IMR-90 (cell line): ENCODE results near the gene XPR1. TPM values are rescaled to one million over a fixed set of nuclear protein-coding genes. Genes with fewer than 3 reads are reported as not detected.
A peak's percentile ranks its signal among the peaks of the same experiment; 100 is the strongest.

Experiments
- ATAC-seq: fragments of 200-7000 bp; cut with Tn5 transposase; 2 replicates; pipeline ENCODE4 v1.9.1; 2020; ENCODE audit warnings: low read depth, mild to moderate bottlenecking, moderate library complexity
- BruUV-seq: library from RNA; stranded (reverse); fragments of 400-500 nt; replicated peaks from 2 replicates; lab custom pipeline; 2021; lab: Mats Ljungman, UMichigan
- CTCF ChIA-PET: fragments of 300-600 bp; formaldehyde crosslinking; extraction: SDS; loops from one replicate; lab custom pipeline; 2021; ENCODE audit warnings: antibody characterized with exemption; lab: Yijun Ruan, JAX
- POLR2A ChIA-PET: fragments of 300-600 bp; sonication (Branson Sonifier 250); formaldehyde crosslinking; loops from one replicate; lab custom pipeline; 2022; ENCODE audit warnings: antibody characterized with exemption; ENCODE audit not compliant: unreplicated experiment; lab: Charles Lee
- DNase-seq: peaks from one replicate; pipeline ENCODE4 v3.0.0; 2013
- H2AFZ ChIP-seq: replicated peaks from 2 replicates; pipeline ENCODE3; 2013; ENCODE audit warnings: low read length, mild to moderate bottlenecking; ENCODE audit not compliant: poor library complexity
- H2AK5ac ChIP-seq: 2 replicates; pipeline ENCODE4 v1.6.1; 2013; ENCODE audit warnings: low read depth, low read length, inconsistent platforms
- H2AK9ac ChIP-seq: replicated peaks from 2 replicates; pipeline ENCODE3; 2013; ENCODE audit warnings: mild to moderate bottlenecking, low read depth, low read length, moderate library complexity; ENCODE audit not compliant: poor library complexity
- H2BK120ac ChIP-seq: 2 replicates; pipeline ENCODE4 v1.6.1; 2013; ENCODE audit warnings: low read depth, low read length, inconsistent platforms
- H2BK15ac ChIP-seq: 3 replicates; pipeline ENCODE4 v1.6.1; 2013; ENCODE audit warnings: low read depth, low read length, inconsistent platforms
- H2BK20ac ChIP-seq: 2 replicates; pipeline ENCODE4 v1.6.1; 2013; ENCODE audit warnings: low read depth, mild to moderate bottlenecking, inconsistent platforms, low read length, moderate library complexity
- H2BK5ac ChIP-seq: 2 replicates; pipeline ENCODE4 v1.6.1; 2013; ENCODE audit warnings: mild to moderate bottlenecking, low read depth, low read length, inconsistent platforms; ENCODE audit not compliant: poor library complexity, severe bottlenecking
- H3K14ac ChIP-seq: replicated peaks from 2 replicates; pipeline ENCODE4 v1.6.1; 2013; ENCODE audit warnings: low read depth, low read length, inconsistent platforms
- H3K18ac ChIP-seq: 2 replicates; pipeline ENCODE4 v1.6.1; 2013; ENCODE audit warnings: low read depth, low read length, control low read depth
- H3K23ac ChIP-seq: 2 replicates; pipeline ENCODE4 v1.6.1; 2013; ENCODE audit warnings: low read depth, low read length, inconsistent platforms
- H3K27ac ChIP-seq: 2 replicates; pipeline ENCODE4 v1.5.1; 2013; ENCODE audit warnings: mild to moderate bottlenecking, control low read depth, low read length; ENCODE audit not compliant: insufficient read depth
- H3K27me3 ChIP-seq: 2 replicates; pipeline ENCODE4 v1.6.1; 2013; ENCODE audit warnings: low read length; ENCODE audit not compliant: control insufficient read depth, insufficient read depth
- H3K36me3 ChIP-seq: 2 replicates; pipeline ENCODE4 v1.6.1; 2013; ENCODE audit warnings: low read length, mixed read lengths; ENCODE audit not compliant: control insufficient read depth, insufficient read depth
- H3K4ac ChIP-seq: 2 replicates; pipeline ENCODE4 v1.6.1; 2013; ENCODE audit warnings: low read depth, low read length, inconsistent platforms
- H3K4me1 ChIP-seq: 2 replicates; pipeline ENCODE4 v1.6.1; 2013; ENCODE audit warnings: low read length, mixed read lengths; ENCODE audit not compliant: control insufficient read depth, insufficient read depth
- H3K4me2 ChIP-seq: 2 replicates; pipeline ENCODE4 v1.6.1; 2013; ENCODE audit warnings: low read depth, mild to moderate bottlenecking, control low read depth, low read length, moderate library complexity
- H3K4me3 ChIP-seq: 2 replicates; pipeline ENCODE4 v1.5.1; 2013; ENCODE audit warnings: low read depth, mild to moderate bottlenecking, control low read depth, low read length, moderate library complexity; ENCODE audit not compliant: insufficient read depth
- H3K56ac ChIP-seq: 2 replicates; pipeline ENCODE4 v1.6.1; 2013; ENCODE audit warnings: low read length, inconsistent platforms; ENCODE audit not compliant: insufficient read depth; ENCODE audit errors: extremely low read depth
- H3K79me1 ChIP-seq, 2 experiments: 2 replicates each; pipeline ENCODE4 v1.6.1; 2013; ENCODE audit warnings: low read length in 2 of 2, inconsistent platforms in 1 of 2, low read depth in 1 of 2
- H3K9ac ChIP-seq: 2 replicates; pipeline ENCODE4 v1.6.1; 2013; ENCODE audit warnings: low read depth, low read length, control low read depth
- H3K9me1 ChIP-seq: 2 replicates; pipeline ENCODE4 v1.6.1; 2013; ENCODE audit warnings: low read length, inconsistent platforms; ENCODE audit not compliant: insufficient read depth
- H3K9me3 ChIP-seq: 2 replicates; pipeline ENCODE4 v1.6.1; 2013; ENCODE audit warnings: low read length; ENCODE audit not compliant: control insufficient read depth, insufficient read depth
- H4K20me1 ChIP-seq: 2 replicates; pipeline ENCODE4 v1.6.1; 2013; ENCODE audit warnings: low read length, inconsistent platforms; ENCODE audit not compliant: insufficient read depth
- H4K5ac ChIP-seq: 2 replicates; pipeline ENCODE4 v1.6.1; 2013; ENCODE audit warnings: mild to moderate bottlenecking, low read depth, low read length, control low read depth
- H4K8ac ChIP-seq, 2 experiments: 2 replicates each; pipeline ENCODE4 v1.6.1; 2013; ENCODE audit warnings: low read depth in 2 of 2, low read length in 2 of 2, control low read depth in 1 of 2, inconsistent platforms in 1 of 2
- H4K91ac ChIP-seq: 2 replicates; pipeline ENCODE4 v1.6.1; 2013; ENCODE audit warnings: low read depth, low read length, inconsistent platforms; ENCODE audit not compliant: insufficient read depth
- BHLHE40 ChIP-seq: fragments of 150-350 bp; IDR thresholded peaks from 2 replicates; pipeline ENCODE4 v1.6.1; 2016; ENCODE audit warnings: mild to moderate bottlenecking, low read depth, low read length
- WGBS, 2 experiments: methylation state at CpG; one replicate each; pipeline versions ENCODE4 v1.1.5 to v1.1.7; 2013; ENCODE audit warnings: missing lambda C conversion rate in 2 of 2; ENCODE audit not compliant: insufficient read length in 1 of 2; ENCODE audit errors: extremely low coverage in 2 of 2; 5-methylcytosine and 5-hydroxymethylcytosine counted together
- dilution Hi-C: fragments of 300-500 bp; cut with HindIII; formaldehyde crosslinking; loops from one replicate; pipeline ENCODE4 v1.14.3; 2018; ENCODE audit warnings: low sequenced_read_pairs; ENCODE audit not compliant: unreplicated experiment
- in situ Hi-C: fragments of 300-500 bp; cut with MboI; formaldehyde crosslinking; loops from 3 replicates; pipeline ENCODE4 v1.14.3; 2019; ENCODE audit warnings: low sequenced_read_pairs, inconsistent platforms, mixed read lengths
- intact Hi-C: fragments of 100-400 bp; cut with micrococcal nuclease; formaldehyde crosslinking; loops from 2 replicates; pipeline ENCODE4 v1.10.0; 2022
- polyA plus RNA-seq, 3 experiments: library from polyadenylated mRNA; depleted of rRNA; stranded (reverse); fragments of >200 nt; gene quantifications; 2 replicates each; pipeline ENCODE4 v1.2.3, GENCODE V29; 2012; ENCODE audit warnings: low replicate concordance in 1 of 3
- total RNA-seq: library from RNA; depleted of rRNA; stranded (reverse); fragments of >200 nt; gene quantifications from 2 replicates; pipeline ENCODE4 v1.2.3, GENCODE V29; 2012

Gene XPR1
- total and polyA plus RNA-seq, 2 of the 4 experiments (the other 2 are of a cell fraction) = 11.8 to 25.1 TPM

DNA sequence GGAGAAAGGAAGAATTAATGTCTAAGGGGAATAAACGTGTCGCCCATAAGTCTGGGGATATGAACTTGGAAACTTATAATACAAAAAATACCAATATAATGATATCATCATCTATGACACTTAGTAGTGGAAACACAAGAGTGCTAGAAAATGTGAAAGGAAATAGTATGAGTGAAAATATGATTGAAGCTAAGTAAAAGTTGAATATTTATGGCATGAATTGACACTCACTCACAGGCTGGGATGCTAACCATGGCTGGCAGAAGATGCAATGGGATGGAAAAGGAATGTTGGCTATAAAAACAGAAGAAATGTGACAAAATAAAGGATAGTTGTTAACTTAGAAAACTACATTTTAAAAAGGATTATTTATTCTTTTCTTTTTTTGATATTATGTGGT, 120.1 kb downstream of the XPR1 start:
- POLR2A ChIA-PET = no interaction called here
- peak; percentile 8 for DNase-seq
- no CpG with 5 or more reads among the region's 2 CpGs for WGBS, 2 experiments

More for the DNA sequence above, 120.1 kb downstream of the XPR1 start:
- no peak overlapping the region for H3K18ac ChIP-seq
- no peak overlapping the region for H3K27ac ChIP-seq
- no peak overlapping the region for H2AK5ac ChIP-seq
- H4K8ac ChIP-seq = no peak overlapping the region
- no peak overlapping the region for H2BK20ac ChIP-seq
- no peak; the same call in 1 of the 2 replicates for ATAC-seq
- no peaks in the 10 kb centered on the region for H4K20me1 ChIP-seq
- no peak overlapping the region for H3K4ac ChIP-seq
- H3K9ac ChIP-seq = no peak overlapping the region
- intact Hi-C loops = no loop called here
- H2AK9ac ChIP-seq = no peak overlapping the region
- no peaks in the 10 kb centered on the region for H3K9me3 ChIP-seq
- H3K9me1 ChIP-seq = no peaks in the 10 kb centered on the region
- H4K91ac ChIP-seq = no peak overlapping the region
- H2AFZ ChIP-seq = no peak overlapping the region
- no peak overlapping the region for H3K56ac ChIP-seq
- no peak overlapping the region for H2BK120ac ChIP-seq
- BruUV-seq = no TSS peak
- no peak overlapping the region for H2BK5ac ChIP-seq
- no peak overlapping the region for H3K23ac ChIP-seq
- H3K4me2 ChIP-seq = no peak overlapping the region
- CTCF ChIA-PET = no interaction called here
- H3K36me3 ChIP-seq = no peaks in the 10 kb centered on the region
- in situ Hi-C loops = no loop called here
- no peak for TF ChIP-seq BHLHE40
- peaks cover 5 to 6% of the 10 kb centered on the region in 2 experiments for H3K79me1 ChIP-seq
- dilution Hi-C loops = no loop called here
- H3K4me1 ChIP-seq = no peaks in the 10 kb centered on the region
- no peak overlapping the region for H2BK15ac ChIP-seq
- no peak overlapping the region for H4K5ac ChIP-seq
- H3K4me3 ChIP-seq = no peak overlapping the region
- H3K14ac ChIP-seq = no peak overlapping the region
- H3K27me3 ChIP-seq = no peaks in the 10 kb centered on the region
